Iris pigment epithelial cell (primary cell): ENCODE data around the gene PDGFA.

Experiments used
- DNase-seq: peaks from one replicate; pipeline ENCODE4 v3.0.0-alpha.2; 2011; ENCODE audit warnings: low read depth

PDGFA gene

DNA sequence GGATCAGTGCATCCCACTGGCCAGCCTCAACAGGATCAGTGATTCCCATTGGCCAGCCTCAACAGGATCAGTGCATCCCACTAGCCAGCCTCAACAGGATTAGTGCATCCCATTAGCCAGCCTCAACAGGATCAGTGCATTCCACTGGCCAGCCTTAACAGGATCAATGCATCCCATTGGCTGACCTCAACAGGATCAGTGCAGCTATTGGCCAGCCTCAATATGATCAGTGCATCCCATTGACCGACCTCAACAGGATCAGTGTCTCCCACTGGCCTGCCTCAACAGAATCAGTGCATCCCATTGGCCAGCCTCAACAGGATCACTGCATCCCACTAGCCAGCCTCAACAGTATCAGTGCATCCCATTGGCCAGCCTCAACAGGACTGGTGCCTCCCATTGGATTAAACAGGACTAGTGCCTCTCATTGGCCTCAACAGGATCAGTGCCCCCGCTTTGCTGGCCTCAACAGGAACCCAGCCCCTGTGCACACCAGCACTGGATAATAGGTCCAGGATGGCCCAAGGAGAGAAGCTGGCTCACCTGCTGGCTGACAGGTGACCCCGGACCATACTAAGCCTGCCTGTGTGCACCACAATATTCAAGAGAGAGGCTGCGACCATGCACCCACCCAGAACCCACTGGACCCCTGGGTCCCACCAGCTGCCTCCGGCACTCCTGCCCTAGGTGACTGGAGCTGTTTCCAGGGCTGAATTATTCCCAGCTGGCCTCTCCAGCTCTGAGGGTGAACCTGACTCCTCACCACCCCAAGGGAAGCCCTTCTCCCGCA is 59.9 kb downstream of the PDGFA start:
- no peak for DNase-seq

DNA sequence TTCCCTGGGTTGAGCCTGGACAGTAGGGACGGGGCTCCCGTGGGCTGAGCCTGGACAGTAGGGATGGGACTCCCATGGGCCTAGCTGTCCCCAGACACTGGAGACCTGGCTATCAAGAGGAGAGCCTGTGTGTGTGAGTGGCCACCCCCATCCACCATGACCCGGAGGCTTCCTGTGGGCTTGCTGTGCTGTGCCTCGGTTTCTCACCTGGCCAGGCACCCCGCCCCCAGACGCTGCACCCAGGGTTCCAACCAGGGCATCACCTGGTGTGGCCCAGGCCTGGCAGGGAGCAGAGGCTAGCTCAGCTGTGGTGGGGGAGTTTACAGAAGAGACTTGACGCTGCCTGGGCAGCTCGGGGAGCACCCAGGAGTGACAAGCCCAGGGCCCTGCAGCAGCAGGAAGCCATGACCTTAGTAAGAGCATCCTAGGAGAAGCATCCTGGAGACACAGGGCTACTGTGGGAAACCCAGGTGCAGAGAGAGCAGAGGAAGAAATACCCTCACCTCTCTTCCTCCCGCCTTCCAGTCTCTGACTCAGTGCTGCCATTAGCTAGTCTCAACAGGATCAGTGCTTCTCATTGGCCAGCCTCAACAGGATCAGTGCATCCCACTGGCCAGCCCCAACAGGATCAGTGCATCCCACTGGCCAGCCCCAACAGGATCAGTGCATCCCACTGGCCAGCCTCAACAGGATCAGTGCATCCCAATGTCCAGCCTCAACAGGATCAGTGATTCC is 61.0 kb downstream of the PDGFA start:
- no peak for DNase-seq

DNA sequence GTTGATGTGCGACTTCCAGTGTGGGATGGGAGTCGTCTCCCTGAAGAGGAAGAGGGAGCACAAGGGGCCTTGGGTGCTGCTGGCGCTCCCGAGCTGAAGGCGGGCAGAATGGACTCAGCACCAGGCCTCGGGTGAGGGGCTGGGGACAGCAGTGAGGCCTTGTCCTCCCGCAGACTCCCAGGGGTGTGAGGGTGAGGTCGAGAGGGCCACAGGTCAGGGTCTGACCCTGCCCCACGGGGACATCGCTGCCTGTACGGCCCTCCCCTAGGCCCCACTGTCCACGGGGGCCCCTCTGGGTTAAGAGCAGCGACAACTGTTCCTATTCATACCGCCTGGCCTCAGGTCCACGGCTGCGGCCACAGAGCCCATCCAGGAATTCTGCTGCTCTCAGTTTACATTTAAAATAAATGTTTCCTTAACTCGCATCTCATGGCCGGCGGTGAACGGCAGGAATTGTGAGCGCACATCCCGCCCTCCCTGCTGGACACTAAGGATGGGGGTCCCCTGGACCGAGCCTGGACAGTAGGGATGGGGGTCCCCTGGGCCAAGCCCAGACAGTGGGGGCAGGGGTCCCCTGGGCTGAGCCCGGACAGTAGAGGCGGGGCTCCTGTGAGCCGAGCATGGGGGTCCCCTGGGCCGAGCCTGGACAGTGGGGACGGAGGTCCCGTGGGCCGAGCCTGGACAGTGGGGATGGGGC is 61.7 kb downstream of the PDGFA start:
- DNase-seq: no peak

DNA sequence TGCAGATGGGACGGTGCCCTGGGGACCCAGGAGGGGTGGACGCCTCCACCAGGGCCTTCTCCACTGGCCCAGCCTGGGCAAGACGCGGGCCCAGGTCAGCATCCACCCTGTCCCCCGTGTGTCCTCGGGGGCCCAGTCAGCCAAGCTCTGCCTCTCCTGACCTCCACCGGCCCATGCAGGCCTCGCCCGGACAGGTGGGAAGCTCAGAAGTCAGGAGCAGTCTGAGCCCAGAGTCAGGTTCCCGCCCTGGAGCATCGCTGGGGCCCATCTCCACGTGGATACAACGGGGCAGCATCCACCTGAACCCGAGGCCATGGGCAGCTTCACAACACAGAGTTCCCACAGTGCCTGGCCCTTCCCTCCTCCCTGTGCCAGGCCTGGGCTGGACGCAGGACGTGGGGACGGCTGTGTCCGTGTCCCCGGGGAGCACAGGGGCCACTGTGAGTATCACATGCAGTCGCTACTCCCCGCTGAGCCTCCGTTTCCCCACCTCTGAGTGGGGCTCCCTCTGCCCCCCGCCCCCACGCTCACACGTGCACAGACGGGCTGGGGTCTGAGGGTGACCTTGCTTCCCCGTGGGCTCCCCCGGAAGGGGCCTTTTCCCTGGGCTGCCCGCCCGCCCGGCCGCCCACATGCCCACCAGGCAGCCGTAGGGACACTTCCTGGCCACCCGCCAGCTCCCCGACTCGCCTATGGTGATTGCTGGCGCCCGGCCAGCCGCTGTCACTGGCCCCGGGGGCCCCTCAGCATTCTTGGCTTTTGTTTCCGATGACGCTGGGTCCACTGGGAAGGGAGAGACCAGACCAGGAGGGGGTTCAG is 64.3 kb downstream of the PDGFA start:
- no peak for DNase-seq

DNA sequence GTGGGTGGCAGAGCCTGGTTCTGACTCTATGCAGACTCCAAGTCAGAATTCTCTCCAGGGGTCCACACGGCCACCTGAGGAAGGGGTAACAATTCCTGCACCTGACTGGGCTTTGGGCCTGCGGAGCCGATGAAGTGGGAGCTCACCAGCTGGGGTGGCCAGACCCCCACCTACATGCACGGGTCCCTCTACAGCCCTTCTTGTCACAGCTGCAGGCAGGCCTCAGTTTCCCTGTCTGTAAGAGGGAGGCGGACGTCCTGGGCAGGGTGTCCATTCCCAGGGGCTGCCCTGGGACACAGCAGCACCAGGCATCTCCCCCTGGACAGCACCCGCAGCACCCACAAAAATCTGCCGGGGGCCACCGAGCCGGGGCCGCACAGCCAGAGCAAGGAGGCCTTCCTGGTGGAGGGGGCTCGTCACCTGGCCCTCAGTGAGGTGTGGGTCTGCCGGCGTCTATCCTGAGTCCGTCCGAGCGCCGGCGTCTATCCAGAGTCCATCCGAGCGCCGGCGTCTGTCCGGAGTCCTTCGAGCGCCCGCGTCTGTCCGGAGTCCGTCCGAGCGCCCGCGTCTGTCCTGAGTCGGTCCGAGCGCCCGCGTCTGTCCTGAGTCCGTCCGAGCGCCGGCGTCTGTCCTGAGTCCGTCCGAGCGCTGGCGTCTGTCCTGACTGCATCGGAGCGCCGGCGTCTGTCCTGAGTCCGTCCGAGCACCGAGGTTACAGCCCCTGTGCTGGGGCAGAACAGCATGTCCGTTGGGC is 65.1 kb downstream of the PDGFA start:
- DNase-seq: no peak

DNA sequence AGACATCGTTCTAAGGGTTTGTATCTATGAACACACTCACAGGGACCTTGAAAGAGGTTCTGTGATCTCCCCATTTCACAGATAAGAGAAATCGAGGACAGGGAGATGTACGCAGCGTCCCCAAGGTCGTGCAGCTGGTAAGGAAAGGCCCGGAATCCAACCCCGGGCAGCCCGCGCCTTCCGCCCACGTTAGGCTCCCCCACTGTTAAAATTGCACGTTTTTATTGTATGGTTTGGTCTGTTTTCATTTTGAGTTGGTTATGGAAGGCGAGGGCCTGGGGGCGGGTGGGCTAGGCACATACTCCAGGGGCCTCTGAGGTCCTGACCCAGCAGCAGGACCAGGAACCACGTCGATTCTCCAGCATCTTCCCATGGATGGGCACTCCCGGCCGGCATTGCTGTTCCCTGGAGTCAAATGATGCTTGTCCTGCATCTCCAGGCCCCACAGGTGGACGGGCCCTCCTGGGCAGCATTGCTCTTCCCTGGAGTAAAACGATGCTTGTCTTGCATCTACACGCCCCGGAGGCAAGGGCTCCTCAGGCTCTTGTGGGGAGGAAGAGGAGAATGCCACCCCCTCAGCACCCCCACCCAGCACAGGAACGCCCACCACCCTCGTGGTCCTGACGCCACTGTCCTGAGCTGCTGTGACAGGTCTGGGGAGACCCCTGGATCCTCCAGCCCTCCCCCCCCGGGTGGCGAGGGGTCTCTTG is 65.9 kb downstream of the PDGFA start:
- no peak for DNase-seq

DNA sequence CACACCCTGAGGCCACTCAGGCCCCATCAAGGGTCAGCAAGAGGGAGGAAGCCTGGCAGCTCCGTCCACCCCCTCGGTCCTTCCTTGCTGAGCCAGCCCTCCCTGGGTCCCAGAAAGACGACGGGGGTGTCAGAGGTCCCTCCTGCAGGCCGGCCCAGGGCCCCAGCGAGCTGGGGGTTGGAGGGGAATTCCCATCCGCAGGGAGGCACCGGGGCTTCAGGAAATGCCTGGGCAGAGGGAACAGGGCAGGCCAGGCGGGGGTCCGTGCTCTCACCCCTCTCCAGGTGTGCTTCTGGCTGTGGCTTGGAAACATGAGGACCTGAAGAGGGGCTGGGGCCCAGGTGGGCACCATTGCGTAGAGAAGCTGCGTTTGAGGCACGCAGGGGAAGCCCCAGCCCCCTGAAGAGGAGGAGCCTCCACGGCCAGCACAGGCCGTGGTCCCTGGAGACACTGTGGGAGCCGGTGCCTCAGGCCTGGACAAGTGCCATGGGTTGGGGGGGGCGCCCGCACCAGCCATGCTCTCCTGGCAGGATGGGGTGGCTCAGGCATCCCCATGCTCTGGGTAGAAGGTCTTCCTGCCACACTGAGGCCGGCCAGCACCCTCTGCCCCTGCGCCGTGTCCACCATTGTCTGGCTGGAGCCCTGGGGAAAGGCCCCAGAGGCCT is 66.7 kb downstream of the PDGFA start:
- no peak for DNase-seq

DNA sequence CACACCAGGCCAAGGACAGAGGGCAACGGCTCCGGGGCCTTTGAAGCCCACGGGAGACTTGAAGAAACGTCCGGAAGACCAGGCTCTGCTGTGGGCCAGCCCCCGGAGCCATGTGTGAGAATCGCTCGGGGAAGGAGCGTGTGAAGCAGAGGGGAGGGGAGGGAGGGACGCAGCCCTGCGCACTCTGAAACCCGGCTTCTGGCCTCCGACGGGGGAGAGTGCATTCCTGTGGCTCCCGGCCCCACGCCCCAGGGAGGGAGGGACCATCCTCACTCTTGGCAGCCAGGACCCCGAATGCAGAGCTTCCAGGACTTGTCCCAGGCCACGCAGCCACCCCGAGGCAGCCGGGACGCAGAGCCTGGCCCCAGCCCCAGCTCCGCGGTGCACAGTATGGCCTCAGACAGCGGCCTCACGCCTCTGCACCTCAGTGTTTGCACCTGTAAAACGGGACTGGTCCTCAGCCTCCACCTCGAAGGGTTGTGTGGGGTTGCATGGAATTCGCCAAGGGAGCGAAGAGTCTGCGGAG is 67.4 kb downstream of the PDGFA start:
- peak; percentile 59 for DNase-seq

DNA sequence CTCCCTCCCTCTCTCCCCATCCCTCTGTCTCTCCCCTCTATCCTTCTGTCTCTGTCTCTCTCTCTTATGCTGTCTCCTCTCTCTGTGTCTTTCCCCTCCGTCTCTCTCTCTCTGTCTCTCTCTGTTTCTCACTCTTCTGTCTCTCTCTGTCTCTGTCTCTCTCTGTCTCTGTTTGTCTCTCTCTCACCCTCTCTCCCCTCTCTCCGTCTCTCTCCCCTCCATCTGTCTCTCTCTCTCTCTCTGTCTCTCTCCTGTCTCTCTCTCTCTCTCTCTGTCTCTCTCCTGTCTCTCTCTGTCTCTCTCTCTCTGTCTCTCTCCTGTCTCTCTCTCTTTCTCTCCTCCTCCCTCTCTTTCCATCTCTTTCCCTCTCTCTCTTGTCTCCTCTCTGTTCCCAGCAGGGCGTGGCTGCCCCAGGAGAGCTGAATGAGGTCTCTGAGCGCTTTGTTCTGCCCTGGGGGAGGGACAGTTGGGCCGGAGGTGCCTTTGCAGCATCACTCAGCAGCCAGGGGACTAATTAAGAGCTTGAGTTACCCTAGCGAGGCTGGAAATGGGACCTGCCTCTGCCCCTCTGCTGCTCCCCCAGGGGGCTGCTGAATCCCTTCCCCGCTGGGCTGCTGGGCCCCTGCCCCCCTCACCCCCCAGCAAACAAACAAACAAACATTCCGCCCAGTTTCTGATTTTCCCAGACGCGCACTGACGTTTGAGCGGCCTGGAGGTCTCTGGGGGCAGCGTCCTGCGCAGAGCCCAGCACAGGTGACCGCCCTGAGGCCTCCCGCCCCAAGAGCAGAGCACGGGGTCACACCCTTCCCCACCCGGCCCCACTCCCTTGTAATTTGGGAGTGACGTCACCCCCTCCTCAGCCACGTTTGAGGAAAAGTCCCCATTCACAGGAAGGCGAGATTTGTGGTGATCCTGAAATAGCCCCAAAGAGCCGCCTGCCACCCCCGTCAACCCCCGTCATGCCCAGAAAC is 68.1 kb downstream of the PDGFA start:
- no peak for DNase-seq

DNA sequence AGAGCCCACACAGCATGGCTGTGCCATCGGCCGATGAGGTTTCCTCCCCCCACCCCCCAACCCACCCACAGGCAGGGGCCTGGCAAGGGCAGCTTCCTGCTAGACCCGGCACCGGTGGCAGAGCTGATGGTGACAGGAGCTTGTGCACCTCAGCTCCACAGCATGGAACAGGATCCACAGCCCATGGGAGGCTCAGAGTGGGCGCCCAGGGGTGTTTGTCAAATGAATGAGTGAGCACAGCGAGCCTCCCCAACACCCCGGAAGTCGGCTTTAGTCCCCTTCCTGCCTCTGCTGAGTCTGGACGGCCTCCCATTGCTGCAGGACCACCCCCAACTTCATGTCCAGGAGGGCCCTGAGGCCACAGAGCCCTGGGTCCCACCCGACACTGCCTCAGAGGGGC is 68.9 kb downstream of the PDGFA start:
- DNase-seq: no peak

DNA sequence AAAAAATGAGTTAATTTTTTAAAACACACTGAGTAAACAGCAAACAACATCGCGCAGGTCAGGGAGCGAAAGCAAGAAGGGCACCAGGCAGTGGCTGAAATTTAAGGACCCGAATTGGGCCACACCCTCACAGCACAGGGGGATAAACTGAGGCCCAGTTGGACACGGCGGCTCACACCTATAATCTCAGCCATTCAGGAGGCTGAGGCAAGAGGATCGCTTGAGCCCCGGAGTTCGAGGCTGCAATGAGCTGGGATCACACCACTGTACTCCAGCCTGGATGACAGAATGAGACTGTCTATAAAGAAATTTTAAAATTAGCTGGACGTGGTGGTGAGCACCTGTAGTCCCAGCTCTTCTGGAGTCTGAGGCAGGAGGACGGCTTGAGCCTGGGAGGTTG is 69.6 kb downstream of the PDGFA start:
- no peak for DNase-seq

DNA sequence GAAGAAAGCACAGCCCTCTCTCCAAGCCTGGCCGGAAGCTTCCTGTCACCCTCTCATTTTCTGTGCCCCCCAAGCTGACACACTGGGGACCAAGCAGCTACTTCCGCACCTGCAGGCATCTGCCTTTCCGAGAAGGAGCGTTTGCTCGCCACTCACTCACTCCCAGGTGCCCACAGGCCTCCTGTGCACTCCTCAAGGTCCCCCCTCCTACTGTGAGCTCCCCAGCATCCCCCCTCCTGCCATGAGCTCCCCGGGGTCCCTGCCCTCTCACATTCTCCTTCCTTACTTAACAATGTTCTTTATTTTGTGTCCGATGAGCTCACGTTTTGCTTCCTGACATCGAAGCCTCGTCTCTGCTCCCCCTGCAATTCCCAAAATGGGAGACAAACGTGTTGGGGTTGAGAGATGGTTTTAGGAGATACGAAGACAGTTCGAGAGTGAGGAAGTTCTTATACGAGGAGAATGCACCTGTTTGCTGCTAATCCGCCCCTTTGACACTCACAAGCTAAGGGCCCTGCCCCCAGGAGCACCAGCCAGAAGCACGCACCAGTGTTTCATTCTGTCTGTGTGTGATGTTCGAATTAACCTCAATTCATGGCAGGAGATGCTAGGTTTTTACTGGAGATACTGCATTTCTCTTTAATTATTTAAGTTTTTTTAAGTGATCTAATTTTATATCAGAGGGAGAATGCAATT is 70.2 kb downstream of the PDGFA start:
- no peak for DNase-seq

DNA sequence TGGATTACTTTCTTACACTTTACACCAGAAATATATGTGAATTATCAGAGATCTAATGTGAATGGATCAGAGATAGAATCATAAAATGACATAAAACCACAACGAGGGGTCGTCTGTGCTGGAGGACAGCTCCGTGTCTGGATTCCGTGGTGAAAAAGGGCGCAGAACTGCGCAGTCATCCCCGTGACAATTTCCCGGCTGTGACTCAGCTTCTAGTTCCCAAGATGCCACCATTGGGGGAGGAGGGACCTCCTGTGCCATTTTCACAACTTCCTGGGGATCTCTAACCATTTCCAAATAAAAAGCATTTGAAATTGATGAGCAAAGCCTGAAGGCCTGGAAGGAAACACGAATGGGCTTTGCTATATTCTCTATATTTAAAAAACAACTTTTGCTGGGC is 72.1 kb downstream of the PDGFA start:
- DNase-seq: no peak
